HG03378 (cell line): ENCODE results near the gene INPP4B.

ENCODE experiments used
- ATAC-seq: cut with Tn5 transposase; IDR thresholded peaks from one replicate; pipeline ENCODE4 v1.9.1; 2021; ENCODE audit warnings: mild to moderate bottlenecking, moderate library complexity; ENCODE audit not compliant: unreplicated experiment

Gene INPP4B

DNA sequence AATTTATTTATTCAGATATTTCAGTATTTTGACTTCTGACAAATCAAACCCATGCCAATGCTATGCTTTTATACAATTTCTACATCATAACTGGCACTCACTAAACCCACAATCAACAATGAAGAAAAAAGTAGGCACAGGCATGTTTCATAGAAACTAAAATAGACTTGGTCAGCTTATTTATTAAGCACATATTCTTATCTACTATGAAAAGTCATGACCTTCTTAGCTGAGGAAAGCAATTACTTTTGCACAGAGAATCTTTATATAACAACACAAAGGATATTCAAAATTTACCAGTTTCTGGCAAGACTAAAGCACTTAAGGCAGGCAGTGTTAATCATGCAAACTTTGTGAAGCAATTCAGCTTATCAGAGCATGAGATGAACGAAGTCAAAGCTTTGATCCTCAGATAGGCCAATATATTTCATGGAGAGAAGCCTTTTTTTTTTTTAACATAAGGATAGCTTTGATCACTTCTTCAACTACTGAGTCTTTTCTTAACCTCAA is 490.6 kb downstream of the INPP4B start:
- no peak for ATAC-seq

DNA sequence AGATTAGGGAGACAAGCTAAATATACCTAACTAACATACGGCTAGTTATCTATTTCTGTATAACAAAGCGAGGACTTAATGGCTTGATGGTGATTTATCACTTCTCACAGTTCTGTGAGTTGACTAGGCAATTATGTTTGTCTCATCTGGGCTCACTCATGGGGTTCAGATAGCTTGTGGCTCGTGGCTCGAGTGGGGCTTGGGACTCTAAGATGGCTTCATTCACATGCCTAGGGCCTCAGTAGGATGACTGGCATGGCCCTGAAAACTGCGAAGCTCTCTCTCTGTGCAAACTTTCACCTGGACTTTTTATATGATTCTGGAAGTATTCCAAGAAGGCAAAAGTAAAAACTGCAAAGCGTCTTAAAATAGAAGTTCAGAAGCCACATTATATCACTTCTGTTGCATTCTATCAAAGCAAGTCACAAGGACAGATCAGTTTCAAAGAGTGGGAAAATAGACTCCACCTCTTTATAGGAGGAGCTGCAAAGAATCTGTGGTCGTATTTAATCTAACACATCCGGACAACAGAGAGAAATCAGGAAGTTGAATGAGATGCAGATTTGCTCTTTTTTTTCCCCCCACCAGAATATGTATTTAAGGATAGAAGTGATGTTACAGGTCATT is 491.2 kb downstream of the INPP4B start:
- no peak for ATAC-seq

DNA sequence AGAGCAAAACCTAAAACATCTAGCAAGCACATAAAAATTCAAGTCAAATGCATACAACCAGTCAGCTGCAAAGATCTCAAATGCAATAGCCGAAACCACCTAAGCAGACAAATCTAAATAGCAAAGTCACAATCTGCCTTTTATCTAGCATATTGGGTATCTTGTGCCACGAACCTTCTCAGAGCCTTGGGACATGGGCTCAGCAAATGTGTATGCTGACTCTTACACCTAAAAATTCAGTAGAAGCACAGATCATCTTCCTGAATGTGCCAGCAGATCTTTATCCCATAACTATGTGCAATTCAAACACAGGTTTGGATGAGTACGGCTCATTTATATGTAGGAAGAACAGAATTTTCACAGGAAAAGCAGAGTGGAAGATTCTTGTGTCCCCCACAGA is 492.1 kb downstream of the INPP4B start:
- no peak for ATAC-seq

DNA sequence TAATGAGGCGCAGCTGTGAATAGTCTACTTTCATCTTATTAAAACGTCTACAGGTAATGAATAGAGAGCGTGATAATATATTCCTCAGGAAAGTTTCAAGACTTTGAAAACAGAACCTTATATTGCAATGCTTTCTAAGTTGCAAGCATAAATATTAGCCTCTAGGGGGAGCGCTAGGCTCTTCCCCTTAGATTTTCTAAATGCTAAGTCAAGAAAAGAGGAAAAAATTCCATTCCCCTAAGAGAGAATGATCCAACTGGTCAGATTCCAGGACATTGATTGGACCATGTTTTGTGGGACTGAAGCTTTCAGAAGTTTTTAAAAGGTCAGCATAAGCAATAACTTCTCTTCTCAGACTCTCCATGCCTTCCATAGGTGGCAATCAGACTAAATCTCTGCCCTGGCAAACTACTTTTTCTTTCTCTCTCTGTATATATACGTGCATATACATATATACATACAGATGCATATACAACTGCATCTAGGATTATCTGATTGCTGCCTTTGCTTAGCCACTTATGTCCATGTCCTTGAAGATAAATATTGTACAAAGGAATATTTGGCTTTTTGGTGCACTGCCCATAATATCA is 492.9 kb downstream of the INPP4B start:
- no peak for ATAC-seq

DNA sequence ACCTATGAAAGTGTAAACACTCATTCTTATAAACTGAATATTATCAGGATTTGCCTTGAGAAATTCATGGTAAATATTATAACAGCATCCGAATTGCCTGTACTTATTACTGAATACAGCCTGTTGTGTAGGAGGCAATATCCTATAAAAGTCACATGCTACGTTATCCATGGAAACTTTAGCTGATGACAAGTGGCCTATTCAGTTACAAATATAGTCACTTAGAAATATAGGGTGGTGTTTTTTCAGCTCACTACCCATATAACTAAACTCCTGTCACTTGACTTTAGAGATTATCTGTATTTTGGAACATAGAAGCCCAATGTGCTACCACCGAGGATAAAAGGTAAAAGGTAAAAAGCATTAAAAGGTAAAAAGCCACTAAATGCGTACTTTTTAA is 493.4 kb downstream of the INPP4B start:
- no peak for ATAC-seq

DNA sequence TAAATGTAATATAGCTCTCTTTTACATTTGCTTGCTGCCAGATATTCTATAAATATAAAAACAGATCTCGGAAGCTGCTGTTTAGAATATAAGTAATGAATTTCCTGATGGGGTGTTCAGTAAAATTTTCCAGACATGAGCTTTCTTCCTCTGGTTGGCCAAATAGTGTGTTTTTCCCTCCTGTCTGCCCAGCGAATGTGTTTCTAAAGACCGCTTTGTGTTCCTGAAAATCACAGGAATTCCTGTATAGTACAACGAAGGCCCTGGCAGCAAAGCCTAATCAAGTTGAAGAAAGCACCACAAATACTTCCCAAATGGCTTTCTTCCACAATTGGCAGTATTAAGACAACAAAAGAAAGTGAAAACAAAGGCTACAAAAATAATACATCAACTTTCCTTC is 494.1 kb downstream of the INPP4B start:
- no peak for ATAC-seq

DNA sequence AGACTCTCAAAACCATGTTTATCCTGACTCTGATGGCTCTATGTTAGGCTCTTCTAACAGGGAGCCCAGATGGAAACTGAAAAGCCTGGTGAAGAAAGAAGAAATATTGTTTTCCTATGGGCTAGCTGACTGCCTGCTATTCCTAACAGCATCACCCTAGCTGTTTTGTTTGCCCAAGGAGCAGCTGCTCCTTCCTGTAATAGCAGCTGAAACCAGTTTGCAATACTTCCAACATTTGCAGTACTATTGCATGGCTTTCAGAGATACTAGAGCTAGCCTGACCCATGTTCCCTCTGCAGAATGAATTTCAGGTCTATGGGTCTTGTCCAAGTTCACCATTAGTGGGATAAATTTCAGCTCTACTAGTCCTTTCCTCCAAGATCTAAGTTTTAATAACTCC is 495.2 kb downstream of the INPP4B start:
- no peak for ATAC-seq

DNA sequence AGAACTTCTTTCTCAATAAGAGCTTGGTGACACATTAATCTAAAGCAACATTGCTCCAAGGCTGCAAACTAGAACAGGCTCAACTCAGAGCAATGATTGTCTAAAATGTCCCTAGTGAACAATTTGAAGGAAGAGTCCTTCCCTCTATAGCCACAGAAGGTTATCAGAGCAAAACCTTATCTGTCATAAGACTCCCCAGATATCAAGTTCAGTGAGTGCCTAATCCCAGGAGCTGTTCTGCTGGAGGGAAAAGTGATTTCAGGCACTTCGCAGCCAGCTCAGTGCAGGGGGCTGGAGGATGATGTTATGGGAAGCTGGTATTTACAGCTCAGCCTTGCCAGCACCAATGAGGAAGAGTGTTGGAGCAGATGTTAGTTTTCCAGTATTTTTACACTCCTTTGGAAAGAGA is 497.5 kb downstream of the INPP4B start:
- no peak for ATAC-seq

DNA sequence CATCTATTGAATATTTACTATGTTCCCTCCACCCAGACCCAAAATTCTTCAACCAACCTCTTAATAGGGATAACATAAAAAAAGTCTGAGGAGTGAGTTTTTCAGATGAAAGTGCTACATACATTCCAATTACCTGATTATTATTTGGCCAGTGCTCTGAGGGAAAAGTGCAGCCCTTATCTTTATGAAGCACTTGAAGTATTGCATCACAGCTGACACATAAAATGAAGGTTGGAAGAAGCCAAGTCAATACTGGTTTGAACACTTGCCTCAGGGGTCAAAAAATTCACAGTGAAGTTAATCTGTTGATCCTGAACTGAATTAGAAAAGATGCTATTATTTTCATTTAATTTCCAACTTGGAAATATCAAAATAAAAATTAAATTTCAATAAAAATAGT is 498.9 kb downstream of the INPP4B start:
- ATAC-seq: no peak

DNA sequence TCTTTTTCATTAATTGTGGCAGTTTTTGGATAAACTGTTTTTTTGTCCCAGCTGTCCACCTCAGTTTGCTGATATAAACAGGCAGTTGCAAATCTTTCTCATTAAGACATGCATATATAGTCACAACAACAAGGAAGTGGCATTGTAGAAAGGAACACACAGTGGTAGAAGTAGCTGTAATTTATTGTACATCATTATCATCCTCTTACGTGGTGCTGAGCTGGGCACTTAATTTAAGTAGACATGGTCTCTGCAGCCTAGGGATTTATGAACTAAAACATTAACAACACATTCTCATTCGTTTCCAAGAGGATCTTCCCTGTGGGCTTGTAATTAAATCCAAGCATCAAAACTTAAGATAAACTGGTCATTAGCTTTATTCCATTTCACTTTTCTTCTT is 500.2 kb downstream of the INPP4B start:
- no peak for ATAC-seq

DNA sequence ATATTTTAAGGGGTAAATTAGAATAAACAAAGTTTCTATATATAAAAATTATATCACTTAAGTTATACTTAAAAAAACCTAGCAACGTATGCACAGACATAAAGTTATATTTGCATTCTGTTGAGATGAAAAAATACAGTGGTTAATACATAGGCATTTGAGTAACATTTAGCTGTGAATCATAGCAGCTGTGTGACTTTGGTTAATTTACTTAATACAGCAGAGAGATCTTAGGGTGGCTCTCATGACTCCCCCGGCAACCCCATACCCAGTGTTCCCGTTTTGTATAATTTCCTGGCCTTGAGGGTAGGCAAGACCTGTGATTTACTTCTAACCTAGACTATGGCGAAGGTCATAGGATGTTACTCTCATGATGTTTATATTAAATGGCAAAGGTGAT is 504.8 kb downstream of the INPP4B start:
- no peak for ATAC-seq

DNA sequence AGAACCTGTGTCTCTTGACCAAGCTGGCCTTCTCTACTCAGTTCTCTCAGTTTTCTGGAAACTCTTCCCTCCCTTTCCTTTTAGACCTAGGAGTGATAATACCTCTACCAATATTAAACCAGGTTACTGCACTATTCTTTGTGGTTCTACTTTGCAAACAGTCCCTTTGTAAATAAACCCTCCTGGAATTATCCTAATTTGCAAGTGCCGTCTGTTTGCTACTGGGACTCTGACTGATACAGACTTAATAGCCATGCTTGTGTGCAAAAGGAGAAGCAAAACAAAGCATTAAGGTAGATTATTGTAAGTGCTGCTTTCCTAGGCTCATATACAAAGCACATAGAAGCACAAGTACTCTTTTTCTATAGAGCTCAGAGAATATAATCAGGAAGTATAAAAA is 507.0 kb downstream of the INPP4B start:
- ATAC-seq: no peak

DNA sequence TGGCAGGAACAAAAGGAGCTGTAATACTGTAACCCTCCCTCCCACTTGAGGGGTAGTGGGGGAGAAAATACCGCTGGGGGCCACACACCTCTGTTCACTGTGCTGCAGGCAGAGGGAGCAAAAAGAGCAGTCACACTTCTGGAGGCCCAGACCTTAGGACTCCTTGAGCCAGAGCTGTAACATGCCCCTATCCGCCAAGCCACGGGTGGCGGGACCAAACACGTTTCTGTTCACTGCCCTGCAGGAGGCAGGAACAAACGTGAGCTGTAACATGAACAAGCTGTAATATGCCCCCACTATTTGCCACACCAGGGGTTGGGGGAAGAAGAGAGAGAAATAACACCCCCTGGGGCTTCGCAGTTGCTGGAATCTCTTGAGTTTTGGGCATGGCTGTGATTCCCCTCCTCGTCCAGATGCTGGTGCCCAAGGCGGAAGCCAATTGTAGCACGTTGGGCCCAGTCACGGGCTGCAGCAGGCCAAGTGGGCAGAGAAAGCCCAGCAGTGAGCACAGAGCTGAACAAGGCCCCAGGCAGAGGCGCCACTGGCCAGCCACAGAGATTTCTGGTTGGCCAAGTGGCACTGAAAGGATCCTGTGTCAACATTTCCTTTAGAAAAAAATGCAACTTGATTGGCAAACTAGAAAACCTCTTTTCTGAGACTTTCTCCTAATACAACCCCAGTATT is 509.7 kb downstream of the INPP4B start:
- no peak for ATAC-seq

DNA sequence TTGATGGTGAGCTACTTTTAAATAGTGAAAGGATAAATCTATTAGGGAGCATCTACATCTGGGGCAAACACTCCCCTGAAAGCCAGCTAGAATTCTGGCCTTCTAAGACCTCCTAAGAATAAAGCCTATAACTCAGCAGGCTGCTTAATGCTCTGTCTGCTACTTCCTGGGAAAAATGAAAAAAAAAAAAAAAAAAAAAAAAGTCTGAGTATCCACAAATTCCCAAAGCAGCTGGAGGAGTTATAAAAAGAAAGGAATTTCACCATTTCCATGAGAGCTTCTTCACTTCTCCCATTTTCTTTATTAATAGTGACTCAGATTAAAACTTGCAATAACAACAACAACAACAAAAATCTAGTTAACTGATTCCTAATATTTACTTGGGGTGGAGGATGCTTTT is 511.2 kb downstream of the INPP4B start:
- no peak for ATAC-seq

DNA sequence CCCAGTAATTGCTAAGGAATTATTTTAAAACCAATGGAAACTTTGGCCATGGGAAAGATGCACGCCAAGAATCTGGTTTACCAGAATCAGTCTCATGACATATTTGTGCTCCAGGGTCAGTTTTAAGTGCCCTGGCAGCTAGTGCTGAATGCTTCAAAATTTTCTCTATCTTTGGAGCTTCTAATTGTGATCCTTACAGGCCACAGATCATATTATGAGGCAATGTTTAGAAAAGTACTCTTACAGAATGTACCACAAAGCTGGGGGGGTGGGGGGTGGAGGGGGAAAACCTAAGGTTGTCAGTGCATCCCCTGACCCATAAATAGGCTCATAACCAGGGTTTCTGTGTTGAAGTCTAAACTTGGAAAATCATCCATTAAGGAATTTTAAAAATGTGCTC is 514.5 kb downstream of the INPP4B start:
- ATAC-seq: no peak

DNA sequence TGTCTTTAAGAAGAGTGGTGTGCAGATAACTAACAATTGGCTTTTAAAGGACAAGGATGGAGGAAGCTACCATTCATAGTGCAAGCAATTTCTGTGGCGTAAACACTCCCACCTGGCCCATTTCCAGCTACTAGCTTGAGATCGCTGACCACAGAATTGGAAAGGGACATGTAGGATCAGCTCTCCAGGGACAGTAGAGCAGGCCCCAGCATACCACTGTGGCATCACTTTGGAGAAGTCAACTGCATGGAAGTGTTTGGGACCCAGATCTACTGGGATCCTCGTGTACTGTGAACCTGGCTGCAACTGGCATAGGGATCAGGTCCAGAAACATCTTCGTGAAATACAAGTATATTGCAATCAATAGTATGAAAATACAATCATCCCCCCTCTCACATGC is 515.0 kb downstream of the INPP4B start:
- no peak for ATAC-seq

DNA sequence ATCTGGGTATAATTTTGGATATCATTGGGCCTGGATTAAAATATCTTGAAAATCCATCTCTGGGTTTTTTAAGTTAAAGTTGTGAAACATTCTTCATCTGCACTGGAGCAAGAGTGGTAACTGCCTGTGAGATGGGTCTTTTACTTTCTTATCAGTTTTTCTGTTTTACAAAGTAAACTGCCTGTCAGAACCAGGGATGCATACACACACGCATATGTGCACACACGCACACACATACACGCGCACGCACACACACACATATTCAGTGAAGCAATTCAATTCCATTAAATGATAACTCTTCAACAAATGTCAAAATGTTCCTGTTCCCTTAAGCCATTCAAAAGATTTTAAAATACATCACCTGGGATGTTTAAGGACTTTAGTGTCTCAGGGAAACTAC is 515.8 kb downstream of the INPP4B start:
- no peak for ATAC-seq

DNA sequence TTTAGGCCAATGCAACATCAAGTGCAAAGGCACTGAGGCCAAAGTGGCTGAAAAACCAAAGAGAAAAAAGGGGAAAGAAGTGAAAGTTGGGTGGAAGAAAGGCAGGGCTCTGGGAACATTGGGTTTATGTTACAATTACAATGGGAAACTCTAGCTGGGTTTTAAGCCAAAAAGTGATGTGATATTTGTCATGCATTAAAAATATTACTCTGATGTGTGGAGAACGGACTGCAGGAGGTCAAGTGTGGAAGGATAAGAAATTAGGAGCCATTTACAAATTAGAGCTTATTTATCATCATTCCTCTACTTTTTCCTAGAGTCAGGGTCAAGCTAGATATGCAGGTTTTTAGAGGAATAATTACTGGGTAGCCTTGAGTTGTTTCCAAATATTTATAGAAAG is 516.8 kb downstream of the INPP4B start:
- ATAC-seq: no peak

DNA sequence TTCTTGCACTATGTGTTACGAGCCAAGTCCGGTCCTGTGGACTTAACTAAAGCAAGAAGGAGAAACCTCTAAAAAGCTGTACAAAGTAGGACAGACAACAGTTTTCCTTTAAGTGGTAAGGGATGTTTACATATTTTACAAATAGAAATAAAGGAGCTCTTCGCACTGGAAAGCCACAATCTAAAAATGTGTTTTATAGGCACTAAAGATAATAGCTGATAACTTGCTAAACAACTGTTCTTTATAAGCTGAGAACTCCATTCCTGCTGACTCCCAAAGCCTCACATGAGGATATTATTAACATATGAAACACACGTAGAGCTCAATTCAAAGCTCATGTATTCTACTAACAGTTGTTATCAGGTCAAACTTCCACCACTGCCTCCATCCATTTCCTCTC is 519.9 kb downstream of the INPP4B start:
- no peak for ATAC-seq

DNA sequence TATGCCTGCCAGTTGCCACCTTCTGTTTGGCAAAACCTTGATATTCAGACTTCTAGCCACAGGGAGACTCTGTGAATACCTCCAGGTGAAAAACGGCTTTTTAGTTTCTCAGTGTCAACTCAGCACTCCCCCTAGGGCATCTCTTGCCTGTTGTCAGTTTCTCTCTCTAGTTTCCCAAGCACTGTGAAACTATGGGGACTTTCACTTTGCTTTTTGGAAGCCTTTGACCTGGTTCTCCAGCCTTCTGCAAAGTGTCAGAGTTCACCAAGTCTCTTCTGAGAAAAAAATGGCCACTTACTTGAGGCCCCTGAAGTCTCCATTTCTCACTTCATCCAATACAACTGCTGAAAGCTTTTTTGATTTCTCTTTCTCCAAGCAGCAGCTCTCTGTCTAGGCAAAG is 521.5 kb downstream of the INPP4B start:
- no peak for ATAC-seq

DNA sequence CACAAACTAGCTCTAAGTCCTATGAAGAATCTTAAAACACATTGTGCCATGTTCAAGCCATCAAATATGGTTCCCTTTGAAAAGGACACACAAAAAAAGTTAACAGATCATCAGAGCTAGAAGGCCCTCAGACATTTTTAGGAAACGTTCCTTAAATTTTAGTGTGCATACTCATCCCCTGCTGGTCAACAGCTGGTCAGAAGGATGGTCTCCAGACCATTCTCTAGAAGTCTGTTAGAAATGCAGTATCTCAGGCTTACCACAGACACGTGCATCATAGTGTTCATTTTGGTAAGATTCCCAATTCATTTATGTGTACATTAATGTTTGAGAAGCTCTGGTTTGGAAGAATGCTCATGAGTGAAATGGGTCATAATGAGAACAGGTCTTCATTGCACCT is 523.1 kb downstream of the INPP4B start:
- ATAC-seq: no peak

DNA sequence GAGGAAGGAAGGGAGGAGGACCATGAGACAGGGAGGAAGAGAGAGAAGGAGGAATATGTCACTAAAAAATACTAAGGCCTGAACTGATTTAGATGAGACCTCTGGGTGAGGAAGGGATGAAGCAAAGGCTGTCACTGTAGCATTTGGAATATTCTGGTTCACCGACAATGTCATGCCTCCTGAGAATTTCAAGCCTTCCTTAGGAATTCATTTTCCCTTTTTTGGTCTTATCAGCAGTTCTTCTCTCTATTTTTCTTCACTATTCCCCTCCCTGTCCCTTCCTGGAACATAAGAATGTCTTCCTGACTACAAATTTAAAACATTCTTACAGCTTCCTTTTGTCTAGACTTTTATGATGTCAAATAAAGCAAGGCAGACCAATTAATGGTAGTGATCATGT is 527.8 kb downstream of the INPP4B start:
- no peak for ATAC-seq
